GM12878 (cell line): ENCODE results near the gene EPN1.

Experiments
- ATF3 ChIP-seq: IDR thresholded peaks from 2 replicates; pipeline ENCODE4 v1.6.1; 2011; ENCODE audit warnings: low read depth, mild to moderate bottlenecking, low read length, moderate library complexity, borderline replicate concordance; ENCODE audit errors: extremely low read depth
- BHLHE40 ChIP-seq, 2 experiments: fragments of 450-650 bp in 1 of 2; IDR thresholded peaks; 2 replicates each; pipeline ENCODE4 v1.6.1; 2011 to 2017; ENCODE audit warnings: low read depth in 2 of 2, borderline replicate concordance in 1 of 2, improper control_type of control experiment in 1 of 2, low read length in 1 of 2, mild to moderate bottlenecking in 1 of 2
- CEBPB ChIP-seq, 2 experiments: fragments of 150-350 bp in 1 of 2; IDR thresholded peaks; 2 replicates each; pipeline ENCODE4 v1.6.1; 2012 to 2014; ENCODE audit warnings: low read depth in 2 of 2, low read length in 2 of 2, borderline replicate concordance in 1 of 2, inconsistent platforms in 1 of 2
- CTCF ChIP-seq, 3 experiments: IDR thresholded peaks in 2 of 3; conservative IDR thresholded peaks in 1 of 3; 2 replicates each; pipeline ENCODE4 v1.5.1; 2011; ENCODE audit warnings: low read depth in 3 of 3, low read length in 3 of 3, mild to moderate bottlenecking in 3 of 3, control low read depth in 2 of 3, moderate library complexity in 2 of 3, inconsistent platforms in 1 of 3, mixed read lengths in 1 of 3; ENCODE audit not compliant: control insufficient read depth in 2 of 3, insufficient read depth in 1 of 3; ENCODE audit errors: extremely low read depth in 1 of 3
- FOXK2 ChIP-seq: fragments of 450-650 bp; IDR thresholded peaks from 2 replicates; pipeline ENCODE4 v1.6.1; 2017; ENCODE audit warnings: mild to moderate bottlenecking, moderate library complexity
- FOXM1 ChIP-seq: IDR thresholded peaks from 2 replicates; pipeline ENCODE4 v1.6.1; 2012; ENCODE audit warnings: low read depth, mild to moderate bottlenecking, inconsistent platforms, low read length, moderate library complexity
- HCFC1 ChIP-seq: fragments of 150-350 bp; IDR thresholded peaks from 2 replicates; pipeline ENCODE4 v1.6.1; 2014; ENCODE audit warnings: low read length
- NR2F1 ChIP-seq: fragments of 450-650 bp; conservative IDR thresholded peaks from 2 replicates; pipeline ENCODE4 v1.6.1; 2017; ENCODE audit warnings: mild to moderate bottlenecking
- POLR2AphosphoS5 ChIP-seq: IDR thresholded peaks from 2 replicates; pipeline ENCODE4 v1.6.1; 2011; ENCODE audit warnings: mild to moderate bottlenecking, low read length, inconsistent platforms
- RAD21 ChIP-seq: IDR thresholded peaks from 2 replicates; pipeline ENCODE4 v1.6.1; 2011; ENCODE audit warnings: mild to moderate bottlenecking, low read depth, low read length, moderate library complexity; ENCODE audit not compliant: insufficient read depth
- REST ChIP-seq: IDR thresholded peaks from 2 replicates; pipeline ENCODE4 v1.6.1; 2012; ENCODE audit warnings: mild to moderate bottlenecking, low read depth, low read length
- SRF ChIP-seq, 2 experiments: IDR thresholded peaks; 2 replicates each; pipeline ENCODE4 v1.6.1; 2011; ENCODE audit warnings: low read depth in 2 of 2, low read length in 2 of 2, mild to moderate bottlenecking in 1 of 2, moderate library complexity in 1 of 2
- USF2 ChIP-seq: IDR thresholded peaks from 2 replicates; pipeline ENCODE4 v1.6.1; 2011; ENCODE audit warnings: low read depth, low read length, improper control_type of control experiment, borderline replicate concordance

GRCh38 chr19:55697069-55697440 lies 22.0 kb downstream of the EPN1 start:
- TF ChIP-seq BHLHE40 (IDR thresholded peaks at IDR 0.05; ENCODE audit: borderline replicate concordance in 1 of 2, low read depth in 2 of 2, low read length in 1 of 2), result no peak
- TF ChIP-seq SRF (IDR thresholded peaks at IDR 0.05; ENCODE audit: low read depth in 2 of 2, low read length in 2 of 2), result no peak
- TF ChIP-seq CTCF (IDR thresholded peaks at IDR 0.05 in 2 of 3, conservative IDR thresholded peaks at IDR 0.05 in 1 of 3; ENCODE audit: control insufficient read depth in 2 of 3, extremely low read depth in 1 of 3, insufficient read depth in 1 of 3, low read depth in 3 of 3, low read length in 3 of 3), result no peak
- TF ChIP-seq ATF3, result no peak
- no peak for TF ChIP-seq HCFC1
- no peak for TF ChIP-seq USF2
- no peak for TF ChIP-seq RAD21
- no peak for TF ChIP-seq REST
- no peak for TF ChIP-seq NR2F1
- no peak for TF ChIP-seq FOXM1
- TF ChIP-seq POLR2AphosphoS5, result no peak
- no peak for TF ChIP-seq FOXK2
- no peak for TF ChIP-seq CEBPB (IDR thresholded peaks at IDR 0.05; ENCODE audit: borderline replicate concordance in 1 of 2, low read depth in 2 of 2, low read length in 2 of 2)
